ENCODE measurements around the gene LIPC.
A peak's percentile ranks its signal among the peaks of the same experiment; 100 is the strongest.

LIPC gene

GRCh38 chr15:58490888-58491473 is 59.2 kb downstream of the LIPC start:
- DNase-seq (ENCODE audit: low spot score) (no peak), FAIRE-seq (peak; percentile 35)

GRCh38 chr15:58491499-58492202 is 59.9 kb downstream of the LIPC start:
- DNase-seq (ENCODE audit: low spot score) (no peak), FAIRE-seq (no peak)

- no peak for FAIRE-seq
- no peak for DNase-seq (ENCODE audit: low spot score)
Measured at GRCh38 chr15:58492661-58493397, 61.0 kb downstream of the LIPC start.

- no peak for DNase-seq (ENCODE audit: low spot score)
- no peak for FAIRE-seq
Measured at GRCh38 chr15:58494567-58494966, 62.8 kb downstream of the LIPC start.

GRCh38 chr15:58495891-58496408 is 64.2 kb downstream of the LIPC start:
- FAIRE-seq = no peak
- DNase-seq (ENCODE audit: low spot score) = no peak

- DNase-seq (ENCODE audit: low spot score) = no peak
- FAIRE-seq = no peak
Measured at GRCh38 chr15:58497046-58497785, 65.4 kb downstream of the LIPC start.

- FAIRE-seq (no peak), DNase-seq (ENCODE audit: low spot score) (no peak)
Measured at GRCh38 chr15:58498821-58499580, 67.2 kb downstream of the LIPC start.

- DNase-seq (ENCODE audit: low spot score) = no peak
- no peak for FAIRE-seq
Measured at GRCh38 chr15:58501006-58501405, 69.2 kb downstream of the LIPC start.

- FAIRE-seq (no peak), DNase-seq (ENCODE audit: low spot score) (no peak)
Measured at GRCh38 chr15:58501636-58502188, 69.9 kb downstream of the LIPC start.

GRCh38 chr15:58503139-58504027 is 71.6 kb downstream of the LIPC start:
- DNase-seq (ENCODE audit: low spot score) (no peak), FAIRE-seq (peak; percentile 35)

GRCh38 chr15:58504674-58505234 is 73.0 kb downstream of the LIPC start:
- DNase-seq (ENCODE audit: low spot score) (no peak), FAIRE-seq (no peak)

- FAIRE-seq = no peak
- no peak for DNase-seq (ENCODE audit: low spot score)
Measured at GRCh38 chr15:58505581-58505980, 73.8 kb downstream of the LIPC start.

- no peak for DNase-seq (ENCODE audit: low spot score)
- FAIRE-seq = peak; percentile 61
Measured at GRCh38 chr15:58506064-58506490, 74.3 kb downstream of the LIPC start.

GRCh38 chr15:58506783-58507668 is 75.2 kb downstream of the LIPC start:
- DNase-seq (ENCODE audit: low spot score) (no peak), FAIRE-seq (no peak)

GRCh38 chr15:58509556-58509955 is 77.8 kb downstream of the LIPC start:
- FAIRE-seq (no peak), DNase-seq (ENCODE audit: low spot score) (no peak)

GRCh38 chr15:58510715-58511598 is 79.2 kb downstream of the LIPC start:
- FAIRE-seq = peak; percentile 23
- no peak for DNase-seq (ENCODE audit: low spot score)

- DNase-seq (ENCODE audit: low spot score) (no peak), FAIRE-seq (no peak)
Measured at GRCh38 chr15:58511599-58511987, 79.8 kb downstream of the LIPC start.
